GM23338 (cell line): ENCODE results near the gene MAGOHB.

ENCODE experiments used
- CREB1 ChIP-seq: fragments of 250-450 bp; sonication (Bioruptor Pico); IDR thresholded peaks from 2 replicates; pipeline ENCODE4 v1.5.0; 2020; ENCODE audit warnings: low read depth, mild to moderate bottlenecking, moderate library complexity
- ETS1 ChIP-seq: IDR thresholded peaks from 2 replicates; pipeline ENCODE4 v1.6.1; 2016; ENCODE audit warnings: antibody characterized with exemption
- EZH2 ChIP-seq: fragments of 200-600 bp; sonication (generic); IDR thresholded peaks from one replicate; pipeline ENCODE4 v1.8.0; 2017; ENCODE audit warnings: antibody characterized with exemption, mild to moderate bottlenecking, low read depth; ENCODE audit not compliant: unreplicated experiment
- EZH2phosphoT487 ChIP-seq: fragments of 200-600 bp; sonication (generic); IDR thresholded peaks from one replicate; pipeline ENCODE4 v1.8.1; 2018; ENCODE audit warnings: antibody characterized with exemption; ENCODE audit not compliant: unreplicated experiment
- JUNB ChIP-seq: IDR thresholded peaks from one replicate; pipeline ENCODE4 v1.6.1; 2016; ENCODE audit warnings: antibody characterized with exemption; ENCODE audit not compliant: unreplicated experiment
- POLR2AphosphoS5 ChIP-seq: IDR thresholded peaks from 2 replicates; pipeline ENCODE4 v1.6.1; 2016; ENCODE audit warnings: antibody characterized with exemption, low read depth
- ZNF114 ChIP-seq: fragments of 250-450 bp; sonication (Bioruptor Pico); IDR thresholded peaks from 2 replicates; pipeline ENCODE4 v1.5.0; 2020; ENCODE audit warnings: mild to moderate bottlenecking, moderate library complexity
- ZNF331 ChIP-seq: fragments of 250-450 bp; sonication (Bioruptor Pico); IDR thresholded peaks from 2 replicates; pipeline ENCODE4 v1.5.0; 2020; ENCODE audit warnings: low read depth, mild to moderate bottlenecking, moderate library complexity
- ZNF462 ChIP-seq: fragments of 250-450 bp; sonication (Bioruptor Pico); IDR thresholded peaks from 2 replicates; pipeline ENCODE4 v1.5.0; 2020; ENCODE audit warnings: mild to moderate bottlenecking, moderate library complexity
- TF ChIP-seq, protein P1 (sequence below), 2 experiments: fragments of 200-600 bp in 1 of 2; sonication (generic) in 1 of 2; conservative IDR thresholded peaks; 2 replicates each; pipeline versions ENCODE4 v1.5.1 to v1.6.1; 2016 to 2017; ENCODE audit warnings: antibody characterized with exemption in 2 of 2, low read depth in 2 of 2, mild to moderate bottlenecking in 2 of 2, moderate library complexity in 1 of 2
- TF ChIP-seq, protein P2 (sequence below): IDR thresholded peaks from one replicate; pipeline ENCODE4 v1.6.1; 2018; ENCODE audit warnings: antibody characterized with exemption; ENCODE audit not compliant: unreplicated experiment

DNA sequence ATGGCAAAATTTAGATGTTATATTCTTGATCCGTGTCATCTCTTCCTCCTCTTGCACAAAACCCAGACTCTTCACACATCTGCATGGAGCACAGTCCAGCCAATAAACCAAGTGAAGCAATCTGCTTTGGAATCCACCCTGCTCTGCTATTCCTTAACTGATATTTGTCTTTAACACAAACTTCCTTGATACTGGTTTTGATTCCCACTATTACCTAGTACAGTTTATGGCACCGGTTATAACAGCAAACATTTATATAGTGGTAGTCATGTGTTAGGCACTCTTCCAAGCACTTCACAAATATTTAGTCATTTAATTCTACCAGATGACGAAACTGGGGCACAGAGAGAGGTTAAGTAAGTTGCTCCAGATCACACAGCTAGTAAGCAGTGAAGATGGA is 47.9 kb upstream of the MAGOHB start:
- TF ChIP-seq, protein P1, sequence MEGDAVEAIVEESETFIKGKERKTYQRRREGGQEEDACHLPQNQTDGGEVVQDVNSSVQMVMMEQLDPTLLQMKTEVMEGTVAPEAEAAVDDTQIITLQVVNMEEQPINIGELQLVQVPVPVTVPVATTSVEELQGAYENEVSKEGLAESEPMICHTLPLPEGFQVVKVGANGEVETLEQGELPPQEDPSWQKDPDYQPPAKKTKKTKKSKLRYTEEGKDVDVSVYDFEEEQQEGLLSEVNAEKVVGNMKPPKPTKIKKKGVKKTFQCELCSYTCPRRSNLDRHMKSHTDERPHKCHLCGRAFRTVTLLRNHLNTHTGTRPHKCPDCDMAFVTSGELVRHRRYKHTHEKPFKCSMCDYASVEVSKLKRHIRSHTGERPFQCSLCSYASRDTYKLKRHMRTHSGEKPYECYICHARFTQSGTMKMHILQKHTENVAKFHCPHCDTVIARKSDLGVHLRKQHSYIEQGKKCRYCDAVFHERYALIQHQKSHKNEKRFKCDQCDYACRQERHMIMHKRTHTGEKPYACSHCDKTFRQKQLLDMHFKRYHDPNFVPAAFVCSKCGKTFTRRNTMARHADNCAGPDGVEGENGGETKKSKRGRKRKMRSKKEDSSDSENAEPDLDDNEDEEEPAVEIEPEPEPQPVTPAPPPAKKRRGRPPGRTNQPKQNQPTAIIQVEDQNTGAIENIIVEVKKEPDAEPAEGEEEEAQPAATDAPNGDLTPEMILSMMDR (conservative IDR thresholded peaks at IDR 0.05; ENCODE audit: low read depth in 2 of 2) = no peak
- TF ChIP-seq EZH2 (no peak), POLR2AphosphoS5 (no peak), CREB1 (no peak), JUNB (no peak), ZNF462 (CRISPR knock-in tag) (no peak), ETS1 (no peak), EZH2phosphoT487 (no peak), ZNF114 (no peak), ZNF331 (CRISPR knock-in tag) (no peak)
- TF ChIP-seq, protein P2, sequence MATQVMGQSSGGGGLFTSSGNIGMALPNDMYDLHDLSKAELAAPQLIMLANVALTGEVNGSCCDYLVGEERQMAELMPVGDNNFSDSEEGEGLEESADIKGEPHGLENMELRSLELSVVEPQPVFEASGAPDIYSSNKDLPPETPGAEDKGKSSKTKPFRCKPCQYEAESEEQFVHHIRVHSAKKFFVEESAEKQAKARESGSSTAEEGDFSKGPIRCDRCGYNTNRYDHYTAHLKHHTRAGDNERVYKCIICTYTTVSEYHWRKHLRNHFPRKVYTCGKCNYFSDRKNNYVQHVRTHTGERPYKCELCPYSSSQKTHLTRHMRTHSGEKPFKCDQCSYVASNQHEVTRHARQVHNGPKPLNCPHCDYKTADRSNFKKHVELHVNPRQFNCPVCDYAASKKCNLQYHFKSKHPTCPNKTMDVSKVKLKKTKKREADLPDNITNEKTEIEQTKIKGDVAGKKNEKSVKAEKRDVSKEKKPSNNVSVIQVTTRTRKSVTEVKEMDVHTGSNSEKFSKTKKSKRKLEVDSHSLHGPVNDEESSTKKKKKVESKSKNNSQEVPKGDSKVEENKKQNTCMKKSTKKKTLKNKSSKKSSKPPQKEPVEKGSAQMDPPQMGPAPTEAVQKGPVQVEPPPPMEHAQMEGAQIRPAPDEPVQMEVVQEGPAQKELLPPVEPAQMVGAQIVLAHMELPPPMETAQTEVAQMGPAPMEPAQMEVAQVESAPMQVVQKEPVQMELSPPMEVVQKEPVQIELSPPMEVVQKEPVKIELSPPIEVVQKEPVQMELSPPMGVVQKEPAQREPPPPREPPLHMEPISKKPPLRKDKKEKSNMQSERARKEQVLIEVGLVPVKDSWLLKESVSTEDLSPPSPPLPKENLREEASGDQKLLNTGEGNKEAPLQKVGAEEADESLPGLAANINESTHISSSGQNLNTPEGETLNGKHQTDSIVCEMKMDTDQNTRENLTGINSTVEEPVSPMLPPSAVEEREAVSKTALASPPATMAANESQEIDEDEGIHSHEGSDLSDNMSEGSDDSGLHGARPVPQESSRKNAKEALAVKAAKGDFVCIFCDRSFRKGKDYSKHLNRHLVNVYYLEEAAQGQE = no peak
